KMS-11 (cell line): ENCODE data around the gene SEMA3G.

Experiments
- H2AFZ ChIP-seq: fragments of 200-600 bp; sonication (generic); 2 replicates; pipeline ENCODE4 v1.6.1; 2016; ENCODE audit warnings: antibody characterized with exemption, mixed run types, low read depth
- H3K27ac ChIP-seq: fragments of 200-600 bp; sonication (generic); 2 replicates; pipeline ENCODE4 v1.6.1; 2016; ENCODE audit warnings: mild to moderate bottlenecking, mixed run types
- H3K27me3 ChIP-seq: fragments of 200-600 bp; sonication (generic); 2 replicates; pipeline ENCODE4 v1.6.1; 2017; ENCODE audit warnings: mild to moderate bottlenecking, low read depth, mixed run types, moderate library complexity; ENCODE audit not compliant: insufficient read depth
- H3K36me3 ChIP-seq: fragments of 200-600 bp; sonication (generic); 2 replicates; pipeline ENCODE4 v1.6.1; 2017; ENCODE audit warnings: mild to moderate bottlenecking, mixed run types; ENCODE audit not compliant: insufficient read depth
- H3K4me1 ChIP-seq: fragments of 200-600 bp; sonication (generic); 2 replicates; pipeline ENCODE4 v1.6.1; 2016; ENCODE audit warnings: mild to moderate bottlenecking, low read depth, mixed run types; ENCODE audit not compliant: poor library complexity, severe bottlenecking
- H3K4me2 ChIP-seq: fragments of 200-600 bp; sonication (generic); 2 replicates; pipeline ENCODE4 v1.7.0; 2016; ENCODE audit warnings: mild to moderate bottlenecking, mixed run types
- H3K4me3 ChIP-seq: fragments of 200-600 bp; sonication (generic); IDR thresholded peaks from 2 replicates; pipeline ENCODE4 v1.6.1; 2017; ENCODE audit warnings: low read depth, low read length, mixed read lengths; ENCODE audit not compliant: insufficient read depth
- H3K79me2 ChIP-seq: fragments of 200-600 bp; sonication (generic); 2 replicates; pipeline ENCODE4 v1.6.1; 2016; ENCODE audit warnings: low read depth, mixed run types; ENCODE audit not compliant: insufficient read depth
- H3K9ac ChIP-seq: fragments of 200-600 bp; sonication (generic); 2 replicates; pipeline ENCODE4 v1.6.1; 2016; ENCODE audit warnings: mild to moderate bottlenecking, mixed run types
- H4K20me1 ChIP-seq: fragments of 200-600 bp; sonication (generic); 2 replicates; pipeline ENCODE4 v1.6.1; 2016; ENCODE audit warnings: mild to moderate bottlenecking, mixed run types; ENCODE audit not compliant: insufficient read depth
- CTCF ChIP-seq: fragments of 200-600 bp; sonication (generic); conservative IDR thresholded peaks from 2 replicates; pipeline ENCODE4 v1.6.1; 2017; ENCODE audit warnings: low read depth, mild to moderate bottlenecking, antibody characterized with exemption, low read length, moderate library complexity, mixed read lengths

SEMA3G gene

GRCh38 chr3:52399131-52399530 lies 45.8 kb downstream of the SEMA3G start:
- H3K79me2 ChIP-seq: no peaks in the 10 kb centered on the region
- no peak overlapping the region for H3K4me2 ChIP-seq
- H3K27me3 ChIP-seq: no peaks in the 10 kb centered on the region
- no peak for TF ChIP-seq CTCF
- H3K9ac ChIP-seq: no peak overlapping the region
- H3K4me1 ChIP-seq: no peaks in the 10 kb centered on the region
- H3K4me3 ChIP-seq: no peak overlapping the region
- H4K20me1 ChIP-seq: no peaks in the 10 kb centered on the region
- H3K36me3 ChIP-seq: no peaks in the 10 kb centered on the region
- no peak overlapping the region for H3K27ac ChIP-seq
- no peak overlapping the region for H2AFZ ChIP-seq

GRCh38 chr3:52398670-52399081 lies 46.2 kb downstream of the SEMA3G start:
- no peak overlapping the region for H3K27ac ChIP-seq
- no peak for TF ChIP-seq CTCF
- no peaks in the 10 kb centered on the region for H3K27me3 ChIP-seq
- H4K20me1 ChIP-seq: no peaks in the 10 kb centered on the region
- H3K4me1 ChIP-seq: no peaks in the 10 kb centered on the region
- H3K79me2 ChIP-seq: no peaks in the 10 kb centered on the region
- no peak overlapping the region for H2AFZ ChIP-seq
- H3K9ac ChIP-seq: no peak overlapping the region
- no peak overlapping the region for H3K4me2 ChIP-seq
- H3K36me3 ChIP-seq: no peaks in the 10 kb centered on the region
- H3K4me3 ChIP-seq: no peak overlapping the region

- no peak for TF ChIP-seq CTCF
- no peak overlapping the region for H2AFZ ChIP-seq
- H3K4me1 ChIP-seq: no peaks in the 10 kb centered on the region
- H4K20me1 ChIP-seq: no peaks in the 10 kb centered on the region
- H3K4me3 ChIP-seq: no peak overlapping the region
- H3K36me3 ChIP-seq: no peaks in the 10 kb centered on the region
- H3K9ac ChIP-seq: no peak overlapping the region
- H3K27ac ChIP-seq: no peak overlapping the region
- H3K27me3 ChIP-seq: no peaks in the 10 kb centered on the region
- no peak overlapping the region for H3K4me2 ChIP-seq
- no peaks in the 10 kb centered on the region for H3K79me2 ChIP-seq
Measured at GRCh38 chr3:52397676-52398399, 47.1 kb downstream of the SEMA3G start.

- Histone ChIP-seq H3K36me3 (no peaks in the 10 kb centered on the region), H4K20me1 (no peaks in the 10 kb centered on the region), H3K27ac (no peak overlapping the region), H3K27me3 (no peaks in the 10 kb centered on the region), H3K4me2 (no peak overlapping the region), H3K4me3 (no peak overlapping the region), H3K9ac (no peak overlapping the region), H2AFZ (no peak overlapping the region), H3K79me2 (no peaks in the 10 kb centered on the region), H3K4me1 (no peaks in the 10 kb centered on the region)
- TF ChIP-seq CTCF: no peak
Measured at GRCh38 chr3:52396907-52397591, 47.9 kb downstream of the SEMA3G start.
